NCI-H2227 (cell line): ENCODE data around the gene EDEM2.
"Not testable (repeated sequence)": the region's sequence is repeated elsewhere in the genome, so short reads cannot be mapped to it uniquely, and the experiment has no call there.

Experiments used
- DNase-seq: peaks from one replicate; lab custom pipeline; 2025; ENCODE audit not compliant: unreplicated experiment; lab: John Stamatoyannopoulos, UW

The EDEM2 gene

DNA sequence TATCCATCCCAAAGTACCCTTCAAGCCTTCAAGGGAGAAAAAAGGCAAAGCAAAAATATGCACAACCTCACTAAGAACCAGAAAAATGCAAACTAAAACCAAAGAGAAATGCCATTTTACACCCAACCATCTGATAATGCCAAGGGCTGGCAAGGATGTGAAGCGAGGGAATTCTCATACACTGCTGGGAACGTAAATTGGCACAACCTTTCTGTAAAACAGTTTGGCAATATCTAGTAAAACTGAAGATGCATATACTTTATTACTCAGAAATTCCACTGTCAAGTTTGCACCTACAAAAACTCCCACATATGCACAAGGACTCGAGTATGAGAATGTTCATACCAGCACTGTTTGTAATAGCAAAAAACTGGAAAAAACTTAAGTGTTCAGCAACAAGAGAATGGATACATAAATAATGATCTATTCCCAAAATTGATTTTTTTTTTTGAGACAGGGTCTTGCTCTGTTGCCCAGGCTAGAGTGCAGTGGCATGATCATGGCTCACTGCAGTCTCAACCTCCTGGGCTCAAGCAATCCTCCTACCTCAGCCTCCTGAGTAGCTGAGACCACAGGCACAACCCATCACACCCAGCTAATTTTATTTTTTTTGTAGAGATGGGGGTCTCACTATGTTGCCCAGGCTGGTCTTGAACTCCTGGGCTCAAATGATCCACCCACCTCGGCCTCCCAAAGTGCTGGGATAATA is 21.7 kb upstream of the EDEM2 start:
- DNase-seq: not testable (repeated sequence)

DNA sequence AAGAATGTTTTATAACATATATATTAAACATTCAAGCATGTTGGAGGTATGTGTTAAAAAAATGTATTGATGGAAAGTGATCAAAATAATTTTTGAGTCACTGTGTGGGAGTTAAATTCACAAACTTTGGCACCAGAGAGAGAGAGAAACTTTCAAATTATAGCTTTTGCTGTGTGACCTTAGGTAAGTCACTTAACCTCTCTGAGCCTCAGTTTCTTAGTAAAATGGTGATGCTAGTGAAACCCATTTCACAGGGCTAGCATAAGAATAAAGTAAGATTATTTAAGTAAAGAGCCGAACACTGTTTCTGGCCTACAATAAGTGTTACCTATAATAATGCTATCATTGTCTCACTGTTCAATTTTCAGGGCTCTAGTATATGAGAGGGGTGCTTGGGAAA is 20.7 kb upstream of the EDEM2 start:
- no peak for DNase-seq

GRCh38 chr20:35166242-35166830 is 19.2 kb upstream of the EDEM2 start:
- DNase-seq: no peak

DNA sequence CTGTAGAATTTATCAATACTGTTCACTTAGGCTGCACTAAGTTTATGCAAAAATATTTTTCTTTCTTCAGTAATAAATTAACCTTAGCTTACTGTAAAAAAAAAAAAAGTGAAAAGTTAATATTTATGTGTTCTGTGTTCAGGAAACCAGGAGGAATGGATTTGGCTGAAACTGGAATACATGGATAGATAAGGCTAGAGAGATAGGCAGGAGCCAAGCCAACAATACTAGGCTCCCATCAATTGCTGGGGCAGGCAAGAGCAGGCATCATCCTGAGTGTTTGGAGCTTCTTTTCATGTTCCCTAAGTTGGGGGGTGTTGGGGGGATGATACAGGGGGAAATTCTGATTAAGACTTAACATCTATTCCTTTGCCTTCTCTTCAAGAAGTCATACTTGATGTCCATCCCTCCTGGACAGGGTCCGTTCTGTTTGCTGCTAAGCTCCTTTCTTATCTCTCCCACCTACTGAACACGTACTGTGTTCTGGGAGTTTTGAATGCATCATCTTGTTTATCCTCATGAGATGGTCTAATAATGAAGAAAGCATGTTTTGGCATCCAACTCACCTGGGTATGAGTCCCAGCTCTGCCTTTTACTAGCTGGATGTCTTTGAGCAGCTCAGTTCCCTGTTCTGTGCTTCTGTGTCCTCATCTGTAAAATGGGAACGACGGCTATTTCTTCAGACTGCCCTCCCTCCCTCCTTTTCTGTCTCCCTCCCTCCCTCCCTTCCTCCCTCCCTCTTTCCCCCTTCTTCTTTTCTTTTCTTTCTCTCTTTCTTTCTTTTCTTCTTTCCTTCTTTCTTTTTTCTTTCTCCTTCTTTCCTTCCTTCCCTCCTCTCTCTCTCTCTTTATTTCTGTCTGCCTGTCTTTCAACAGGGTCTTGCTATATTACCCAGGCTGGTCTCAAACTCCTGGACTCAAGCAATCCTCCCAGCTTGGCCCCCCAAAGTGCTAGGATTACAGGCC is 18.4 kb upstream of the EDEM2 start:
- no peak for DNase-seq

DNA sequence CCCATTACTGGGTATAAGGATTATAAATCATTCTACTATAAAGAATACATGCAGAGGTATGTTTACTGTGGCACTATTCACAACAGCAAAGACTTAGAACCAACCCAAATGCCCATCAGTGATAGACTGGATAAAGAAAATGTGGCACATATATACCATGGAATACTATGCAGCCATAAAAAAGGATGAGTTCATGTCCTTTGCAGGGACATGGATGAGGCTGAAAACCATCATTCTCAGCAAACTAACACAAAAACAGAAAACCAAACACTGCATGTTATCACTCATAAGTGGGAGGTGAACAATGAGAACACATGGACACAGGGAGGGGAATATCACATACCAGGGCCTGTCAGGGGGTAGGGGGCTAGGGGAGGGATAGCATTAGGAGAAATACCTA is 17.4 kb upstream of the EDEM2 start:
- not testable (repeated sequence) for DNase-seq

- not testable (repeated sequence) for DNase-seq
Measured at GRCh38 chr20:35160341-35160740, 13.2 kb upstream of the EDEM2 start.

- DNase-seq: no peak
Measured at GRCh38 chr20:35156978-35157377, 9.8 kb upstream of the EDEM2 start.

GRCh38 chr20:35155936-35156335 is 8.8 kb upstream of the EDEM2 start:
- no peak for DNase-seq

DNA sequence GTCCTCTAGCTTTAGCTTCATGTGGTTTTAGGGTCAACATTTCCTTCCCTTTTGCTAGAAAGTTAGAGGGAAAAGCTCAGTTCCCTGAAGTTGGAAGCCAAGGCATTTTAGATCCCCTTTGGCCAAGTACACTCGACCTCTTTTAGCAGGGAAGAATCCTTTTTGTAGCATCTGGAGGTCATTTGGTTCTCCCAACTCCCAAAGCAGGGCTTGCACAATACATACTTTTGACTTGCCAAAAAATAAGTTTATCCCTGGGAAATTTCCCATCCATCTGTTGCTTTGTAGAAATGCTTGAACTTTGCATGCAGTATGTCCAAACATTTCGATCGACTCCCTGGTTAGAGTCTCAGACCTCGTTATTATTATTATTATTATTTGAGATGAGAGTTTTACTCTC is 4.6 kb upstream of the EDEM2 start:
- no peak for DNase-seq

DNA sequence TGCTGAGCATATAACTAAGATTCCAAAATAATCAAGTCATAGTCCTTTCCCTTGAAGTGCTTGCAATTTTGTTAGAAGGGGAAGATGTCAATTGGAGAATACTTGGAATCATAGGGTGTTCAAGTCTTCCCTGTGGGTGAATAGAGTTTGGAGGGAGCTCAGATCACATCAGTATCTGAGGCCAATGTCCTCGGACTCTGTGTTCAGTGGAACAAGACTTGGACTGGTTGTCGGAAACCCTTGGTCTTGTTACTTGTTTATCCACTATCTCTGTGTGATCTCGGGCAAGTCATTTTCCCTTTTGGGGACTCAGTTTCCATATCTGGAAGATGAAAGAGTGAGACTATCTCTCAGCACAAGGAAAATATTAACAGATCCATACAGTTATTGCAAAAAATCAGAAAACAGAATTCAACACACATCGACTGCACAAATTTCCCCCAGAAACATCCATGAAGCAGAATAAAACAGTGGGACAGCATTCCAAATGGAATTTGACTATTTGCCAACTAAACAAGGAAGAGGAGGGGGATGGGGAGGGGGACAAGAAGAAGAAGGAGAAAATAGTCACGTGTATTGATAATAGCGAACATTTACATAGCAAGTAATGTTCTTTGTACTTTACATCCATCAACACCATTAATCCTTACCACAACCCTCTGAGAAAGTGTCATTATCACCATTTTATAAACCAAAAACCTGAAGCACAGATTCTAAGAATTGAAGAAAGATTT is 3.9 kb upstream of the EDEM2 start:
- DNase-seq: no peak

DNA sequence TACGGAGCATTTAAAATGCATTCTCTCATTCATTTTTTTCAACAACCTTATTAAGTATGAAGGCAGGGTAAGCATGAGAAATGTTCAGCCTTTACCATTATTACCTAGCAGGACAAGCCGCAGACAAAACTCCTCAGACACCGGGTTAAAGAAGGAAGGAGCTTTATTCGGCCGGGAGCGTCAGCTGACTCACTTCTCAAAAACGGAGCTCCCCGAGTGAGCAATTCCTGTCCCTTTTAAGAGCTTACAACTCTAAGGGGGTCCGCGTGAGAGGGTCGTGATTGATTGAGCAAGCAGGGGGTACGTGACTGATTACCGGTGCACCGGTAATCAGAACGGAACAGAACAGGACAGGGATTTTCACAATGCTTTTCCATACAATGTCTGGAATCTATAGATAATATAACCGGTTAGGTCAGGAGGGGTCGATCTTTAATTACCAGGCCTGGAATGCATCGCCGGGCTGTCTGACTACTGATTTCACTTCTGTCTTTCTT is 487 bp upstream of the EDEM2 start:
- peak; percentile 46 for DNase-seq

GRCh38 chr20:35146299-35146919 is 727 bp downstream of the EDEM2 start:
- DNase-seq: peak; percentile 55

DNA sequence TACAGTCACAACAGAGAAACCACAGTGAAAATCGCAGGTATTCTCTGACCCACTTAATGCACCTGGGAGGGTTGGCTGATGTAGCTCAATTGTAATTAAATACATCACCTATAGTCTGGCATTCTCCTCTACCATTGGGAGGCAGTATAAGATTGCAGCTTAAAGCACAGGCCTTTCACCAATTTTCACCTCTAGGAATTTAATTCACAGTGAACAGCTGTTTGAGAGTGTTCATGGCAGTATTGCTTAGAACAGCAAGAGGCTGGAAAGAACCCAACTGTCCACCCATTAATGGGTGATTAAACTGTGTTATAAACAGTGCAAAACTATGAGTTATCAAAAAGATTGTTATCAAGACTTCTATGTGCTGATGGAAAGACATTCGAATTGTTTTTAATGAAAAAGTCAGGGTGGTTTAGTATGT is 2.0 kb downstream of the EDEM2 start:
- DNase-seq: peak; percentile 74

DNA sequence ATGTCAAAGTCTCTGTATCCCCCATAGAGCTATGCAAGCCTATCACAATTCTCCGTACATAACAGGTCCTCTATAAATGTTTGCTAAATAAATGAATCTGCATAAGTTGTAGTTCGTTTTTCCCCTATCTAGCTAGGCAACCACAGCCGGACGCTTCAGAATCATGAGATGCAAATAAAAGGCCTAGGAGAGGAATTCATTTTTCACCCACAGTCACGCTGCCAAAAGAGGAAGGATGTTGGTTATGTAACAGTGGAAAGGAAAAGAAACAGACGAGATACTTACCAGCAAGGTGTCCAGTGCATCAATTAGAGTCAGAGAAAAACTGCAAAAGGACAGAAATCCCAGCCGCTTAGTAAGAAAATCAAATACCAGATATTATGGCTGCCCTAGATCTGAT is 2.4 kb downstream of the EDEM2 start:
- no peak for DNase-seq

DNA sequence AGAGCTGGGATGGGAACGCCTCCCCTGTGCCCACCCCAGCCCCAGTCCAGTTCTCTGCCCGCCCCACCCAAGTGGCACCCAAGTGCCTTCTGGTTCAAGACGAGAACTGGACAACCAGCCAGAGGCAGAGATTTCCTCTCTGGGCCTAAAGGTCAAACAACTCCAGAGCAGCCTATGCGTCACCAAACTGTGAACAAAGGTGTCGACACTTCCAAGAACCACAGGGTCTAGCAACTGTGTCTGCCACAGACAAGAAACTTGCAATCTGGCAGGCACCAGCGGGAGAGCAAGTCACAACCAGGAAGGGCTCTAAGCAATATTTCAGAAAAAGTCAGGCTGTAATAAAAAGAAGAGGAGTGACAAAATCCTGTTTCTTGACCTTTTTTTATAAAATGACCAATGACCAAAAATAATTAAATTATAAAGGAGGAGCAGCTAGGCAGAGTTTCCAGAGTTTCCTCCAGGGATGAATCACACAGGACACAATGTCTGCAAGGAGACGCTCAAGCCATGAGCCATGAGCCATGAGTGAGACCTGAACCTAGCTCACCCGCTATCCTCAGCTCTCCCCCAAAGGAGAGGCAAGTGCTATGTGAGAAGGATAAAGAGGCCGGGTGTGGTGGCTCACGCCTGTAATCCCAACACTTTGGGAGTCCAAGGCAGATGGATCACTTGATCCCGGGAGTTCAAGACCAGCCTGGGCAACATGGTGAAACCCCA is 11.1 kb downstream of the EDEM2 start:
- DNase-seq: no peak

DNA sequence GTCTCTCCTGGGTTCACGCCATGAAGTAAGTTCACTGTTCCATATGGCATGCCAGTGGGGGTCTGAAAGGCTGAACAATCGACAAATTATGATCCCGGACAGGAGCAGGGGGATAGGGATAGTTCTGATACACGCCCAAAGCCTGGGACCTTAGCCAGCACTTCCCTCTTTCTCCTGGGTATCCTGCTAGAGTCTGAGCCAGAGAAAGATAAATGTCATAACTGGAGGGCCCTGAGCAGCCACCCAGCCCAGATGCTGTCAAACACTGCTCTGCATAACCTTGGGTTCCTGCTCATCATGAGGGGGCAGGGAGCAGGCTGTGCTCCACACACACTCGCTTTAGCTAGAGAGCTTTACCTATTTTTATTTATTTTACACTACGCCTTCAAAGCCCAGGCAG is 12.3 kb downstream of the EDEM2 start:
- DNase-seq: no peak

DNA sequence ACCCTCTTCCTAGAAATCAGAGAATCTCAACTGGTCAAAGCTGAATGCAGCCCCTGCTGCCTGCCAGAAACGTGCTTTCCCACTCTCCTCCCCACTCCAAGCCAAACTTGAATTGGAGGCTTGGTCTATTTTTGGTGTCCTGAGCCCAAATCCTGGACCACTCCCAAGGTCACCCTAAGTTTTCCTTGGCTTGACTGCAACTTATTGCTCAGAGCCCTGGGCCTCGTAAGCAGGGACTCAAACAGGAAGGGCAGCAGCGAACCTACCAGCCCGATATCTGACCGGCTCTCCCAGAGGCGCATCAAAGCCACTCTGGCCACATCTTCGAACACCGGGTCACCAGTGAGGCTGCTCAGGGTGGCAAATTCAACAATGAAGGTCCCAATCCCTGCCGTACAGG is 12.7 kb downstream of the EDEM2 start:
- DNase-seq: no peak

DNA sequence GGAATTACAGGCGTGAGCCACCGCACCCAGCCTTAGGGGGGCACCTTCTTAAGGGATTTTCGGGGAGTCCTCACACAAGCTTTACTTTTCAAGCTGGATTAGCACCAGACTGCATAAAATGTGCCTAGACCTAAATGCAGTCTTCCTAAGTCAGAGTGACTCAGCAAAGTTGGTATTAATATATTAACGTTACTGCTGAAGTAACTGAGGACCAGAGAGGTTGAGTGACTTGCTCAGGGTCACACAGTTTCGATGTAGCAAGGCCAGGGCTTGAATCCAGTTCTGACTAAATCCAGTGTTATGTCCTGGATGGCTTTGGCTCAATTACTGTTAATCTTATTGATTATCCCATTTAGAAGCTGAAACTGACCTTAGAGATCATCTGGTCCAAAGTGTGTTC is 13.4 kb downstream of the EDEM2 start:
- no peak for DNase-seq

- no peak for DNase-seq
Measured at GRCh38 chr20:35133031-35133430, 14.1 kb downstream of the EDEM2 start.

GRCh38 chr20:35131934-35132333 is 15.2 kb downstream of the EDEM2 start:
- DNase-seq: no peak
